GM18909 (cell line): Measurements from ENCODE around the gene NLGN1.

Experiments used
- ATAC-seq: cut with Tn5 transposase; IDR thresholded peaks from one replicate; pipeline ENCODE4 v1.9.1; 2021; ENCODE audit warnings: mild to moderate bottlenecking; ENCODE audit not compliant: unreplicated experiment, poor library complexity

The NLGN1 gene

GRCh38 chr3:174116421-174116820 lies 718.9 kb downstream of the NLGN1 start:
- ATAC-seq: no peak

- ATAC-seq: no peak
Observed at GRCh38 chr3:174120997-174121396, 723.5 kb downstream of the NLGN1 start.

GRCh38 chr3:174122411-174122810 lies 724.9 kb downstream of the NLGN1 start:
- ATAC-seq: no peak

GRCh38 chr3:174125267-174125824 lies 727.8 kb downstream of the NLGN1 start:
- no peak for ATAC-seq

- ATAC-seq: no peak
Observed at GRCh38 chr3:174126990-174127758, 729.6 kb downstream of the NLGN1 start.

GRCh38 chr3:174132006-174132405 lies 734.5 kb downstream of the NLGN1 start:
- no peak for ATAC-seq

- ATAC-seq: no peak
Observed at GRCh38 chr3:174132421-174133042, 735.0 kb downstream of the NLGN1 start.

GRCh38 chr3:174146008-174146407 lies 748.5 kb downstream of the NLGN1 start:
- ATAC-seq: no peak

GRCh38 chr3:174147798-174148197 lies 750.3 kb downstream of the NLGN1 start:
- ATAC-seq: no peak

GRCh38 chr3:174153871-174154270 lies 756.3 kb downstream of the NLGN1 start:
- no peak for ATAC-seq

GRCh38 chr3:174156200-174156599 lies 758.7 kb downstream of the NLGN1 start:
- no peak for ATAC-seq

- no peak for ATAC-seq
Observed at GRCh38 chr3:174158674-174159073, 761.1 kb downstream of the NLGN1 start.

GRCh38 chr3:174159604-174160003 lies 762.1 kb downstream of the NLGN1 start:
- no peak for ATAC-seq

GRCh38 chr3:174162550-174162949 lies 765.0 kb downstream of the NLGN1 start:
- ATAC-seq: no peak

- no peak for ATAC-seq
Observed at GRCh38 chr3:174168026-174168425, 770.5 kb downstream of the NLGN1 start.

- ATAC-seq: no peak
Observed at GRCh38 chr3:174168538-174169254, 771.2 kb downstream of the NLGN1 start.

GRCh38 chr3:174169736-174170135 lies 772.2 kb downstream of the NLGN1 start:
- no peak for ATAC-seq

- ATAC-seq: no peak
Observed at GRCh38 chr3:174170248-174170647, 772.7 kb downstream of the NLGN1 start.

- ATAC-seq: no peak
Observed at GRCh38 chr3:174186377-174186989, 788.9 kb downstream of the NLGN1 start.

GRCh38 chr3:174191380-174191779 lies 793.8 kb downstream of the NLGN1 start:
- ATAC-seq: no peak

GRCh38 chr3:174191895-174192294 lies 794.4 kb downstream of the NLGN1 start:
- ATAC-seq: no peak
